HG03064 (cell line): ENCODE results near the gene FZD4.
"Not testable (repeated sequence)": the region's sequence is repeated elsewhere in the genome, so short reads cannot be mapped to it uniquely, and the experiment has no call there.

ENCODE experiments used
- ATAC-seq: cut with Tn5 transposase; IDR thresholded peaks from one replicate; pipeline ENCODE4 v1.9.1; 2021; ENCODE audit warnings: low read depth; ENCODE audit not compliant: unreplicated experiment

FZD4 gene

DNA sequence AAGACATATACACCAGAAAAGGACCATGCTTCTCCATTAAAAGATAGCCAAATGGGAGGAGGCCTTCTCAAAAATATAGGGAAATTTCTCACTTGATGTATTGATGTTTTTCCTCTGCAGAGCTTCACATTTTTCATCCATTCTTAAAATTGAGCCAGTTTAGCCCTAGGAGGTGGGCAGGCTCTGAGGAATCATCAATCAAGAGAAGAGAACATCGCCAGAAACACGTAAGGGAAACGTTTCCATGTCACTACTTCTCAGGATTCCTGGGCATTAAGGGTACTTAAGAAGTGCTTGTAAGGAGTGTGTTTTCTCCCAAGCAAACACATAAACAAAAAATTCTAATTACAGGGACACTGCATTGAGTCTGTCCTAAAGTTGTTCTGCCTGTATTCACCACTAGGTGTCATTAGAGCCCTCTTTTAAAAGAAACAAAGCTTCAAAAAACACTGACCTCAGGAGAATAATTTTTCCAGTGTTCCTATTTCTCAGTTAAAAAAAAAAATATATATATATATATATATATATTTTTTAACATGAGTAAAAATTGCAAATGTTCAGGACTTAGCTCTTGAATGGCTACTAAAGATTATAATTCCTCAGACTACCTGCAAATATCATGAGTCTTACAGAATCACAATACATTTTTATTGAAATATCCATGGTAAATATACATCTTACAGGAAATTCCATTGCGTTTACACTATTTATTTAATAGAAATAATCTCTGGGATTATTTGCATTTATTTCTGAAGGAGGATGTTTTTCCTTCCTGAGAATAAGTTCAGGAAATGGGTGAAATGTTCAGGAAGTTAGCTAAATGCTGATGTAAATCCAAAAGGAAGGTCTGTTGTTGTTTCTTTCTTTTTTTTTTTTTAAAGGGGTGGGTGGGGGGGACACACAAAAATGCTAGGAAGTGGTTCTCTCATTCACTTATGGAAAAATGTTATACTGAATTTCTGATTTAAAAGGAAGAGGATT is 16.0 kb downstream of the FZD4 start:
- no peak for ATAC-seq

- ATAC-seq: no peak
Measured at GRCh38 chr11:86938203-86938899, 16.8 kb downstream of the FZD4 start.

GRCh38 chr11:86937193-86937806 is 17.9 kb downstream of the FZD4 start:
- ATAC-seq: not testable (repeated sequence)

DNA sequence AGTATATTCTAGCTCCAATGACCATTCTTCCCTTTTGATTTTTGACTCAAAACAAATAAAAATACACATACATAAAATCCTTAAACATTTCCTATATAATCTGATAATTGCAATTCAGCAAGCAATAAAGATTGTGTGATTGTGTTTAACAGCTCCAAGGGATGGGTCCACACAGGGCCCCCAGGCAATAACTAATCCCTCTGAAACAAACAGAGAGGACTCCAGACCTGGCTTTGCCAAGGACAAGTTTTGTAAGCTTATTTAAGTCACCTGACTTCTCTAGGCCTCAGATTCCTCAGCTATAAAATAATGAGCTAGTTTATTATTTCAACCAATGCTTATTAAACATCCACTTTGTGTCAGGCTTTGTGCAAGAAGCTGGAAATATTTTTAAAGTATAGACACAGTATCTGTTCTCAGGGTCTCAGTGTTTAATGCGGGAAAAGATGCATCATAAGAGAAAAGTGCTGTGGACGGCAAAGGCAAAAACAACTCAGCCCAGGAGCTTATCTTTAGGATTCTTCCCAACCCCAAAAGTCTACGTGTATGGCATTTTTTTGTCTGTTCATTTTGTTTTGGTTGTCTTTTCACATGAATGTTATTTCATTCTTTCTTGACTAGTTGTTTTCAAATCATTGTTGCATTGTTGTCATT is 20.1 kb downstream of the FZD4 start:
- no peak for ATAC-seq

GRCh38 chr11:86934582-86934900 is 20.7 kb downstream of the FZD4 start:
- no peak for ATAC-seq

DNA sequence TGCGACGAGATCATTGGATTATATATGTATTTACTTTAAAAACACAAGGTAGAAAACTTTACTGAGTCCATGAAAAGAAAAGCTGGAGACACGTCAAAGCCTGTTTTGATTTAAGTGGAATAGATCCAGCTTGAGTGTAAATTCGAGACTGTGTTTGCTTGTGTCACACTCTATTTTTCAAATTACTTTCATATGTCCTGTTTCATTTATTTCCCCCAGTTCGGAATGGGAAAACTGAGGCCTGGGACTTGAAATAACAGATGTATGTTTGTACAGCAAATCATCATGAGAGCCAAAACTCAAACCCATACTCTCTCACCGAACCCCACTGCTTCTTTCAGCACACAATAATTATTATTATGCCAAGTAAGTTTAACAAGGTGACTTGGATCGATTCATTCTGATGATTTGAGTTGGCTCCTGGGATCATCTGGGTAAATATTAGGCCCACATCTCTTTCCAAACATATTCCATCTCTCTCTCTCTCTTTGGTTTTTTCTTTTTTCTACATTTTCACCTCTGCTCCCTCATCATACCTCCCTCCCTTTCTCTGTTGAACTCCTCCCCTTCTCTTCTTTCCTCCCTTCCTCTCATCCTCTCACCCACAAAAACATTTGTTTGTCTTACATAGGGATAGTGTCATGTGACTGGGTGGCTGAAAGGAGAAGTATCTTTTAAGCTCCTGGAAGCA is 21.2 kb downstream of the FZD4 start:
- ATAC-seq: no peak

DNA sequence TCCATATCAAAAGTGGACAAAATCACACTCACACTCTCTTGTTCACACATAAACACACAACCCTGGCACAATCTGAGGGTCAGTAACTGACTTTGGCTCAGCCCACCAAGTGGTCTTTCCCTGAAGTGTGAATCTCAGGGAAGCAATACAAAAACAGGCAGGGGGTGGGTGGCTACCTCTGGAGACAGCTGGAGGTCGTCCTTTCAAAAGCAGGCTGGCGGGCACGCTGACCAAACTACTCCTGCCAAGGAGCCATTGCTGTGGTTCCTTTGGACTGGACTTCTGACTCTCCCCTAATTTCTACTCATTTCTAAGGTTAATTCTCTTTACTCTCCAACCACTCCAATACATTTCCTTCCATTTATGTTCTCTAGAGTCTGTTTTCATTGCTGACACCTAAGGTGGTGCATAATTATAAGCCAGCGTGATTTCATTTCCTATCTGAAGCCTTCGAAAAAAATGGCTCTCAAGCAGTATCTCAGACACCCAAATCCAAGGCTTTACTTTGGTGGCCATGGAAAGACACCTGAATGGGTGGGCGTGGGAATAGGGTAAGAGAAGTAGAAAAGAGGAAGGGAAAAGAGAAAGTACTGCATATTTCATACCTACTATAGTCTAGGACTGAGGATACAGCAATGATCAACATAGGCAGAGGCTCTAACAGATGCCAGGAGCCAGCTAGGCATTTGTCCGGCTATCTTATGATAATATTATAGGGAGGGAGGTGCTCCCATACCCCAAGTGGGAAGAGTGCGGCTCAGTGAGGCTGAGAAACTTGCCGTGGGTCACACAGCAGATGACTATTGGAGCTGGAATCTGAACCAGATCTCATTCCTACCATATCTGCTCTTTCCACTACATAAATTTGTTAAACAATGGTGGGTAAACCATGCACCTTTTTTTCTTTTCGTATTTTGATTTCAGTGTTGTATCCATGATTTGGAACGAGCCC is 22.0 kb downstream of the FZD4 start:
- no peak for ATAC-seq

GRCh38 chr11:86932259-86932585 is 23.0 kb downstream of the FZD4 start:
- ATAC-seq: no peak

- ATAC-seq: no peak
Measured at GRCh38 chr11:86931548-86932258, 23.5 kb downstream of the FZD4 start.

GRCh38 chr11:86930957-86931547 is 24.1 kb downstream of the FZD4 start:
- no peak for ATAC-seq

DNA sequence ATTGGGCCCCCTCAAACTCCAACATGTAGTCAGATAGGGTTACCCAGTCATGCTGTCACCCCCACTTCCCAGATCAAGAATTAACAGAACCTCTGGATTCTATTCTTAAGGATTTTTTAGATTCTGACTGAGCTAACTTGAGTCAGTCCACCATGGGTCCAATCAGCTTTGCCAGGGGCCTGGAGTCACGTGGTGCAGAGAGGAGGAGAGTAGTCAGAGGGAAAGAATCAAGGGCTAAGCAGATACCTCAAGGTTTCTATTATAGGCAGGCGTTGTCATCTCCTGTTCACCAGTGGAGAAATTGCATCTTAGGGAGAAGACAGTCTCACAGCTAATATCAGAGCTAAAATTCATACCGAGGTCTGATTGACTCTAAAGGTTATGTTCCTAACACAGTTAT is 28.2 kb downstream of the FZD4 start:
- ATAC-seq: no peak

DNA sequence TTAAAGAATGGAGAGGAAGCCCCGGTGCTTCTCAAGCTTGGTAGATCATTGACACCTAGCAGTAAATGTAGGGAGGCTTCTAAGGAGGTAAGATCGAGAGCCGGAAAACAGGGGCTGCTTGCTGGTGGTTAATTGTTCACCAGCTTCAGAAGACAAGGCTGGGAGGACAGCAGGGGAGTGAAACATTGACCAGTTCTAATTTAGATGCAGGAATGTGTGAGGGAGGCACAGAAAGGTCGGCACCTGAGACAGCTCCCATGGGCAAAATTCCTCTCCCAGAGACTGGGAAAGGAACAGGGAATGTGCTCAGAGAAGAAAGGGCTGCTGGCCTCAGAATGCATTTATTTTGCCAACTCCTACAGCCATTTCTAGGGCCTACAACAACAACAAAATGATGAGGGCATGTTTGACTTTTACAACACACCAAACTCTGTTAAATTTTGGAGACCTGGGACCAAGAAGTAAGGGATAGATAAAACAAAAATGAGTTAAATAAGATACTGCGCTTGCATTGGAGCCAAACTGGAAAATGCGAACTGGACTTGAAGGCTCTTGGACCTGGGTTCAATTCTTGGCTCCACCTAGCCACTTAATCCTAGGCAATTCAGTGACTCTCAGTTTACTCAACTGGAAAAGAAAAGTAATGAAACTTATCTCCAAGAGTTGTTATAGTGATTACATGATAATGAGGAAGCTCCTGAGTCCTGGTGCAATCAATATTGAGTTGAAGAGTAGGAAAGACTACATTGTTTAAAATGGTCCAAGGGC is 31.0 kb downstream of the FZD4 start:
- no peak for ATAC-seq

DNA sequence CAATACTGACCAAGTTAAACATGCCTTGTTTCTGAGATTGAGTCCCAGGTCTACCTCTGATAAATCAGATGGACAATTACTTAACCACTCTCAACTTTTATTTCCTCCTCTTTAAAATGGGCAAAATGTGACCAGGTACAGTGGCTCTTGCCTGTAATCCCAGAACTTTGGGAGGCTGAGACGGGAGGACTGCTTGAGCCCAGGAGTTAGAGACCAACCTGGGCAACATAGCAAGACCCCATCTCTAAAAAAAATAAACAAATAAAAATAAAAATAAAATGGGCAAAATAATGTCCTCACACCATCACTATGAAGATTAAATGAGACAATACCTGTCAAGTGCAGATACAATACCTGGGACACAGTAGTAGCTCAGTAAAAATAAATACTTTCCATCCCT is 33.0 kb downstream of the FZD4 start:
- no peak for ATAC-seq

GRCh38 chr11:86919557-86920210 is 35.5 kb downstream of the FZD4 start:
- no peak for ATAC-seq

DNA sequence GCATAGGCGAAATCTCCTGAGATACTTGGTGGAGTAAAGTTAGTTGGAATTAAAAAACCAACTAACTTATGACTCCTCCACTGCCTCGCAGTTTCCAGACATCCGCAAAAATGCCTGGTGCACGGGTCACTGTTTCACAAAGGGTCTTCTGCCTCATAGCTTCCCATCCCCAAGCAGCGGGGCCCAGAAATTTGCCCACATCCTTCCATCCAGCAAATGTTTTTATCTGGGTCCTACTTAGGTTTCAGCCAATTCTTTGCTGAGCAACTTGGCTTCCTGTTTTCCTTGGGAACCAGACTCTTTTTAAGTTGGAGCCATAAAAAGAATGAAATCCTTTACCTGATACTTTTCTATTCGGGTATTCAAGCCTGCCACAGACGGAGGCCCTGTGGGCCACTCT is 36.2 kb downstream of the FZD4 start:
- no peak for ATAC-seq

DNA sequence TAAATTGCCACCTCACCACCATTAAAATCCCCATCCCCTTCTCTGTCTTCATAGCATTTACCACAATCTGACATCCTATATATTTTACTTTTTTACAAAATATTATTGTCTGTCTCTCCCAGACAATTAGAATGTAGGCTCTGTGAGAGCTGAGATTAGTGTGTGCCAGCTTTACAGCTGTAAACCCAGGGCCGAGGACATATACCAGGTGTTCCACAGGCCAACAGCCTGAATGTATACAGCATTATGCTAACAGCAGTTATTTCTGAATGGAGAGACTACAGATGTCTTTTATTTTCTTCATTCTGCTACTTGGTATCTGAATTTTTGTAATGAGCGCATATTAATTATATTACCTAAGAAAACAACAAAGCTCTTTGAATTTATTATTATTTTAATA is 36.7 kb downstream of the FZD4 start:
- ATAC-seq: no peak

DNA sequence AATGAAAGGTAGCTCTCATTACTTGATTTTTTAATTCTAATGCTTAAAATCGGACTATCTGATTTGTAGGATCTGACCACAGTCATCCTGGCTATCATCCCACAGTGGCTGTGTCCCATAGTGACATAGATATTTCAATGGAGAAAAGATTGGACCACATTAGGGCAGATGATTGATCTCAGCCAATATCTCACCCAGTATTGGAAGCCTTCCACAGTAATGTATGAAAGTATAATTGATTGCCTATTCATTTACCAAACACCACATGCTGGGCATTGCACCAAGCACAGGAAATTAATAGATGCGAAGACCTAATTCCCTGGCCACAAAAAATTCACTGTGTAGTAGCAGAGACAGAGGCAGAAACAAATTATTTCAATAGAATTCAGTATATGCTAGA is 37.6 kb downstream of the FZD4 start:
- no peak for ATAC-seq
